Bronchial epithelial cell (primary cell): ENCODE results near the gene CCDC43. TPM values are rescaled to one million over a fixed set of nuclear protein-coding genes. Genes with fewer than 3 reads are reported as not detected.
A peak's percentile ranks its signal among the peaks of the same experiment; 100 is the strongest.
"Not testable (repeated sequence)": the region's sequence is repeated elsewhere in the genome, so short reads cannot be mapped to it uniquely, and the experiment has no call there.

Experiments used
- DNase-seq: peaks from one replicate; pipeline ENCODE4 v3.0.0-alpha.2; 2010; ENCODE audit warnings: low read depth
- FAIRE-seq: peaks from 2 replicates; lab custom pipeline; 2011; peaks lifted over from hg19 to GRCh38; lab: Jason Lieb, UNC
- H3K27me3 ChIP-seq: 2 replicates; pipeline ENCODE4 v1.5.1; 2011; ENCODE audit warnings: low read length; ENCODE audit not compliant: control insufficient read depth, insufficient read depth
- H3K36me3 ChIP-seq: 2 replicates; pipeline ENCODE4 v1.5.1; 2011; ENCODE audit warnings: low read length; ENCODE audit not compliant: control insufficient read depth, insufficient read depth
- H3K4me3 ChIP-seq: 2 replicates; pipeline ENCODE4 v1.5.1; 2011; ENCODE audit warnings: mild to moderate bottlenecking, low read depth, low read length, control low read depth
- CTCF ChIP-seq: IDR thresholded peaks from 2 replicates; pipeline ENCODE4 v1.5.1; 2011; ENCODE audit warnings: mild to moderate bottlenecking, moderate library complexity, low read length, control low read depth, inconsistent platforms; ENCODE audit not compliant: insufficient read depth, severe bottlenecking
- total RNA-seq: library from RNA; depleted of rRNA; stranded (reverse); fragments of >200 nt; gene quantifications from 2 replicates; pipeline ENCODE4 v1.2.1, GENCODE V29; 2014

Gene CCDC43
- total RNA-seq, 1 donor from 2014 or later: 46.1 TPM

GRCh38 chr17:44636562-44636961 lies 53.0 kb downstream of the CCDC43 start:
- peak; percentile 22 for TF ChIP-seq CTCF
- Histone ChIP-seq H3K4me3 (no peak overlapping the region), H3K27me3 (no peaks in the 10 kb centered on the region), H3K36me3 (no peaks in the 10 kb centered on the region)
- DNase-seq: peak; percentile 45
- FAIRE-seq: no peak

DNA sequence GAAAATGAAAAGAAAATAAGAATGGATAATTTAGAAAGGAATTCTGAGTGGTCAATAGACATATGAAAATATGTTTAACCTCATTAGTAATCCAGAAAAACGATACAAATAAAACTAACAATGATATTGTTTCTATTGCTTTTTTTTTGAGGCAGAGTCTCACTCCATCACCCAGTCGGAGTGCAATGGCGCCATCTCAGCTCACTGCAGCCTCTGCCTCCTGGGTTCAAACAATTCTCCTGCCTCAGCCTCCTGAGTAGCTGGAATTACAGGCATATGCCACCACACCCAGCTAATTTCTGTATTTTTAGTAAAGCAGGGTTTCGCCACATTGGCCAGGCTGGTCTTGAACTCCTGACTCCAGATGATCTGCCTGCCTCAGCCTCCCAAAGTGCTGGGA lies 55.2 kb downstream of the CCDC43 start:
- not testable (repeated sequence) for FAIRE-seq

DNA sequence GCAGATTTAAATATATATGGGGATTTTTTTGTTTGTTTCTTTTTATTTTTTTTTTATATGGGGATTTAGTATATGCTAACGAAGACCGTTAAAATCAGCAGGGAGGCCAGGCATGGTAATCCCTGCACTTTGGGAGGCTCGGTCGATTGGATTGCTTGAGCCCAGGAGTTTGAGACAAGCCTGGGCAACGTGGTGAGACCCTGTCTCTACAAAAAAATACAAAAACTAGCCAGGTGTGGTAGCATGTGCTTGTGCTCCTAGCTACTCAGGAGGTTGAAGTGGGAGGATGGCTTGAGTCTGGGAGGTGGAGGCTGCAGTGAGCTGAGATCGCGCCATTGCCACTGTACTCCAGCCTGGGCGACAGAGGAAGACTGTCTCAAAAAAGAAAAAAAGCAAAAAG lies 55.6 kb downstream of the CCDC43 start:
- no peak overlapping the region for H3K4me3 ChIP-seq
- FAIRE-seq: no peak
- no peak for DNase-seq
- TF ChIP-seq CTCF: no peak
- H3K36me3 ChIP-seq: no peaks in the 10 kb centered on the region
- no peaks in the 10 kb centered on the region for H3K27me3 ChIP-seq

More for the DNA sequence above, 55.2 kb downstream of the CCDC43 start:
- not testable (repeated sequence) for H3K4me3 ChIP-seq, H3K36me3 ChIP-seq, DNase-seq, H3K27me3 ChIP-seq

- DNase-seq (no peak), FAIRE-seq (no peak)
- H3K27me3 ChIP-seq: no peaks in the 10 kb centered on the region
- TF ChIP-seq CTCF: no peak
- H3K4me3 ChIP-seq: no peak overlapping the region
- no peaks in the 10 kb centered on the region for H3K36me3 ChIP-seq
Measured at GRCh38 chr17:44630703-44631102, 58.9 kb downstream of the CCDC43 start.

DNA sequence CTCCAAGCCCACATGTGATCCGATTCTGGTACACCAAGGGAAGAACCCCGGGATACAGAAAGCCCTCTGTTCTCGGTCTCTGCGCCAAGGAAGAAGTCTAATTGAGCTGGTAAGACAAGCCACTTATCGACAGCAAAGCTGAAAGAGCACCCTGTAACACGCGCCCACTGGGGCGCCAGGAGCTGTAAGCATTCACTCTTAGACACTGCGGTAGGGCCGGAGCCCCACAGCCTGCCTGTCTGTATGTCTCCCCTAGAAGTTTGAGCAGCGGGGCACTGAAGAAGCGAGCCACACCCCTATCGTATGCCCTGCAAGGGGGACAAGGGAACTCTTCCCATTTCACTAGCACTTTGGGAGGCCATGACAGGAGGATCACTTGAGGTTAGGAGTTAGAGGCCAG lies 60.3 kb downstream of the CCDC43 start:
- FAIRE-seq (no peak), DNase-seq (no peak)
- TF ChIP-seq CTCF: no peak
- H3K4me3 ChIP-seq: no peak overlapping the region
- H3K27me3 ChIP-seq: no peaks in the 10 kb centered on the region
- H3K36me3 ChIP-seq: no peaks in the 10 kb centered on the region

DNA sequence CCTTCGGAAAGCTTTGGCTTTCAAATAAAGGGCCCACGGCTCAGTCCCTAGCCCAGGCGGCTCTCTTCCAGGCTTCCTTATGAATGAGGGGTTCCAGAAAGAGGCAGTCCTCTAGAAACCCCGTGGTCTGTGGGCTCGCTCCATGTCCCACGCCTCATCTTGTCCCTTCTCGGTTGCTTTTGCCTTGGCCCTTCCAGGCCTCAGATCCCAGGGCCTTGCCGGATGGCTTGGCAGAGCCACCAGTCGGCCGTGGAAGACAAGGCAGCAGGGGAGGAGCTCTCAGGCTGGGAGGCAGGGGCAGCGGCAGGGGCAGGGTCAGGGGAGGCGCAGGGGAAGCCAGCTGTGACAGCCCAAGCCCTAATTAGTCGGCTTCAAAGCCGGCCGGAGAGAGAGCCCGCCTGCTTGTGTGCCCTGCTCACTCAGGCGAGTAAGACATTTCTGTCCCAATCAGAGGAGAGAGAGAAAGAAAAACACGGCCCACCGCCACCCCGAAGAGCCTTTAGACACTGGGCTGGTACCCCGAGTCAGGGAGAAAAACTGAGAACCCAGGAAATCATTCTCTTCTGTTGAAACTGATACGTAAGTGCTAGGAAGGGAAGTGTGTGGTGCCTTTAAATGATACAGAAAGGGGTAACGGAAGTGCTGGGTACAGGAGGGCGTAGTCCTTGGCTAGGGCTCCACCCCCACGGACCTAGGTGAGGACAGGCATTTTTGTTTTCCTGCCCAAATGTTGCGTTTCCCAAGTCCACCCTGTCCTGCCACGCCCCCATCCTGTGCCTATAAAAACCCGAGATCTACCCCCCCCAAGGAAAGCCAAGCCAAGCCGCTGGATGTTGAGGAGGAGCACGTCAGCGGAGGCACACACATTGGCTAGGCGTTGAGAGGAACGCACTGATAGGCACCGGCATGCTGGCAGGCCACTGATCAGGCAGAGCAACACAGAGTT lies 61.1 kb downstream of the CCDC43 start:
- TF ChIP-seq CTCF: no peak
- Histone ChIP-seq H3K27me3 (no peaks in the 10 kb centered on the region), H3K4me3 (no peak overlapping the region), H3K36me3 (no peaks in the 10 kb centered on the region)
- no peak for FAIRE-seq
- no peak for DNase-seq
